Activated CD8-positive, alpha-beta memory T cell treated with anti-CD3 and anti-CD28 coated beads, Interleukin-2, amount 50 U/mL, for 1 hour (primary cell): ENCODE results near the gene FCHSD2.
"Not testable (repeated sequence)": the region's sequence is repeated elsewhere in the genome, so short reads cannot be mapped to it uniquely, and the experiment has no call there.

Experiments
- DNase-seq: peaks from one replicate; pipeline ENCODE4 v3.0.0-alpha.2; 2020; ENCODE audit errors: extremely low read depth

FCHSD2 gene

GRCh38 chr11:72838691-72839305 is 303.3 kb downstream of the FCHSD2 start:
- no peak for DNase-seq

GRCh38 chr11:72836111-72836510 is 306.0 kb downstream of the FCHSD2 start:
- DNase-seq, result no peak

DNA sequence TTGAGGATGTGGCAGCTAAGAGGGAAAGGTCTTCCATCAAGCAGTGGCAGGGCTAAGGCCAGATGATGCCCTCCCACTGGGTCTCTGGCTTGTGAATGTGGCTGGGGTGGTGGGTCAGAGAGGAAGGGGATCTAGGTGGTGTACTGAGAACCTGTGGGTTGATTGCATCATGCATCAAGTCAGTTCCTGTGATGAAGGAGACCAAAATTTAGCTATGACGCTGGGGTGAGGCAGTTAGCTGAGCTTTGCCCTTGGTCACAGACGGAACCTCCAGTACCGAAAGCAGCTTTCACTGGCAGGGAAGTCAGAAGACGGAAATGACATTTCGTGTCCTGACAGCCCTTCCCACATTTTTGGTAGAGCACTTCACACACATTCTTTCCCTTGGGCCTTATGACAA is 307.2 kb downstream of the FCHSD2 start:
- DNase-seq, result no peak

GRCh38 chr11:72833811-72834493 is 308.2 kb downstream of the FCHSD2 start:
- DNase-seq, result no peak

- no peak for DNase-seq
These were observed 308.9 kb downstream of the FCHSD2 start for GRCh38 chr11:72833083-72833733.

GRCh38 chr11:72832301-72833082 is 309.6 kb downstream of the FCHSD2 start:
- DNase-seq, result no peak

GRCh38 chr11:72831521-72832300 is 310.4 kb downstream of the FCHSD2 start:
- no peak for DNase-seq

- DNase-seq, result no peak
These were observed 312.1 kb downstream of the FCHSD2 start for GRCh38 chr11:72829884-72830533.

DNA sequence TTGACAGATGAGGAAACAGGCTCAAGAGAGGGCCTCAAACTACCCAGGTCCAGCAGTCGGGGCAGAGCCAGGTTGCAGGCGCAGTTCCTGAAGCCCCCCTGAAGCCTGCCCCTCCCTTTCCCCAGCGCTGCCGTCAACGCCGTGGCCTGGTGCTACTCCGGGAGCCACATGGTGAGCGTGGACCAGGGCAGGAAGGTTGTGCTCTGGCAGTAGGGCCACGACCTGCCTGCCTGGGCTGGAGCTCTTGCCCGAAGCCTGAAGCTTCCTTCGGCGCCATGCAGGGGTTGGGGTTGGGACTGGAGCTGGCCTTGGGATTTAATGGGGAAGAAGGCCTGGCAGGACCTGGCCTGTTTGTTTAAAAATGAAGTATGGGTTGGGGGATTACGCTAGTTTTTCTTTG is 312.9 kb downstream of the FCHSD2 start:
- no peak for DNase-seq

- no peak for DNase-seq
These were observed 313.4 kb downstream of the FCHSD2 start for GRCh38 chr11:72828692-72829101.

DNA sequence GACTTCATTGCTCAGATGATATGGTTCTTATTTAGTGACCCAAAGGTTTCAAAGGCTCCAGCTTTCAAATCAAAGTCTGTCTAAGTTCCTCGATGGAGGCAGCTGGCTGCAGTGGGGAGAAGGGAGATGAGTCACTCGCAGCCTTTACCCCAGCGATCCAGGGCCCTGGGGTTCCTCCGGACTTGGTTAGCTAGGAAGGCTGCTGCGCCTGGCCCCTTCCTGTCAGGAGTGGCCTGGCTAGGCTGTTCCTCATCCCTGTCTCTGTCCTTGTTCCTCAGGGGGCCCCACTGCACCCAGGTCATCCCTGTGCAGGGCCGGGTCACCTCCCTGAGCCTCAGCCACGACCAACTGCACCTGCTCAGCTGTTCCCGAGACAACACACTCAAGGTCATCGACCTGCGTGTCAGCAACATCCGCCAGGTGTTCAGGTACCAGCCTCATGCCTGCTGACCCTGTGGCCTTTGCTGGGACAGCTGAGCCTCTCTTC is 314.0 kb downstream of the FCHSD2 start:
- no peak for DNase-seq

- DNase-seq, result not testable (repeated sequence)
These were observed 314.5 kb downstream of the FCHSD2 start for GRCh38 chr11:72827656-72828055.

DNA sequence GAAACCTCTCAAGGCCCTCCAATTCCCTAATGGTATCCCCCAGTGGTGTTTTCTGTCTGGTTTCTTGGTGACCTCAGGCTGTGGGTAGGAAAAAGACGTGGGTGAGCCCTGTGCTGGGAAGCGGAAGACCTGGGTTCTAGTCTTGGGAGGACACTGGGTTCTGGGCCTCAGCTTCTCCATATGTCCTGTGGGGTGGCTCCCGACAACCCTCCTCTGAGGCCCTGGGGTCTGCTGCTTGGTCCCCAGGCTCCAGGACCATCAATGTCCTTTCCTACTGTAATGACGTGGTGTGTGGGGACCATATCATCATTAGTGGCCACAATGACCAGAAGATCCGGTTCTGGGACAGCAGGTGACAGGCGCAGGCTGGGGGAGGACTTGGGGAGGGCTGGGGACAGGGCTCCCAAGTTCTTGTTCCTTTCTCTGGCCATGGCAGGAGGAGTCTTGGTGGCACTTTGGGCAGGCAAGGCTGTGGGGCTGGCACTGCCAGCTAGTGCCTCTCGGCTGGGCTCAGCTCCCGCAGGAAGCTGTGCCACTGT is 315.1 kb downstream of the FCHSD2 start:
- no peak for DNase-seq

- no peak for DNase-seq
These were observed 315.8 kb downstream of the FCHSD2 start for GRCh38 chr11:72826191-72826941.

- DNase-seq, result no peak
These were observed 316.5 kb downstream of the FCHSD2 start for GRCh38 chr11:72825661-72826060.

DNA sequence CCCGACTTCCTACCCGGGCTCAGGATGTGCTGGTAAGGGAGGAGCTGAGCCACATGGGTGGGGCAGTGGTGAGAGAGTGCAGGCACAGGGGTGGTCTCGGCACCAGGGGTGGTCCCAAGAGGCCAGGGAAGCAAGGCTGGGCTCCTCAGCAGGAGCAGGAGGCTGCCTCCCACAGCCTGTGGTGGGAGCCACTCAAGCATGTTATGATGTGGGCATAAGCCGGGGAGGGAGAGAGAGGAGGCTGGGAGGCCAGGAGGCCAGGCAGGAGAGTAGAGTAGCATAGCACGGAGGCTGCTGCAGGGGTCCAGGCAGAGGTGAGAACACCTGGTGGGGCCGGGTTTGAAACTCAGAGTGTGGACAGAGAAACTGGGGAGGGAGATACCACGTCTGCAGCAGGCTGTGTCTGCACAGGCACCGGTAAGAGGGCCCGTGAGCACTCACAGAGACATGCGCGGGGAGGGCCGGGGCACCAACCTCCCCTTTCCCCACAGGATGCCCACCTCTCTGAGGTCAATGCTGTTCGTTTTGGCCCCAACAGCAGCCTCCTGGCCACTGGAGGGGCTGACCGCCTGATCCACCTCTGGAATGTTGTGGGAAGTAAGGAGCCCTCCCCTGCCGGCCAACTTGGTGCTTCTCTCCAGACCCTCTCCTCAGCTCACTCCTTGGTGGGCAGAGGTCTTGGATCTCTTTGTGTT is 317.2 kb downstream of the FCHSD2 start:
- DNase-seq, result no peak

GRCh38 chr11:72824020-72824419 is 318.1 kb downstream of the FCHSD2 start:
- DNase-seq, result no peak

DNA sequence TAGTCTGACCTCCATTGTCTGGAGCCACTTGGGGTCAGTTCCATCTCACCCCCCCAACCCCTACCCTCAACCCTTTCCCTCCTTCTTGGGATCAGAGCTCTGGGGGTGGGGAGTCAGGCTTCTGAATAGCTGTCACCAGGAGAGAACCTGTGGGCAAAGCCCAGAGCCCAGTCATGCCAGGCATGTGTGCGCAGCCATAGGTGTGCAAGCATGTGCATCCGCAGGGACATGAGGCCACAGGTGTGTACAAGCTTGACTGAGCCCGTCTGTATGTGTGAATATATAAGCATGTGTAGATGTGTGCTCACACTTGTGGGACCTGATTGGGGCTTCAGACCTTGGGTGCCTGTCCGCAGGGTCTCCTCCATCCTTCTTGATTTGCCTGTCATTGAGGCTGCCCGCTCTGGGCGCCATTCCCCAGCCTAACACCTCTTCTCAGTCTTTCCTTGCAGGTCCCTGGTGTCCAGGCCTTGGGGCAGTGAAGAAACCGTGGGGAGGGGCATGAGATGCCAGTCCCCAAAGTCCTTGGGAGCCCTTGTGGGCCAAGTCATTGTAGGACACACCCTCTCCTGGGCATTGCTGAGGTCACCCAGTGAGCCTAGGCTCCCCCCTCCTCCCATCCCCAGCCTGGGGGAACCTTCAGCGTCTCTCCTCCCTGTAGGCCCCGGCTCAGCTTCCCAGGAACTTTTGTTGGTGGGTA is 318.9 kb downstream of the FCHSD2 start:
- no peak for DNase-seq
